IMR-90 (cell line): Measurements from ENCODE around the gene EDEM3. TPM values are rescaled to one million over a fixed set of nuclear protein-coding genes. Genes with fewer than 3 reads are reported as not detected.

ENCODE experiments used
- ATAC-seq: fragments of 200-7000 bp; cut with Tn5 transposase; 2 replicates; pipeline ENCODE4 v1.9.1; 2020; ENCODE audit warnings: low read depth, mild to moderate bottlenecking, moderate library complexity
- BruUV-seq: library from RNA; stranded (reverse); fragments of 400-500 nt; replicated peaks from 2 replicates; lab custom pipeline; 2021; lab: Mats Ljungman, UMichigan
- CTCF ChIA-PET: fragments of 300-600 bp; formaldehyde crosslinking; extraction: SDS; loops from one replicate; lab custom pipeline; 2021; ENCODE audit warnings: antibody characterized with exemption; lab: Yijun Ruan, JAX
- POLR2A ChIA-PET: fragments of 300-600 bp; sonication (Branson Sonifier 250); formaldehyde crosslinking; loops from one replicate; lab custom pipeline; 2022; ENCODE audit warnings: antibody characterized with exemption; ENCODE audit not compliant: unreplicated experiment; lab: Charles Lee
- DNase-seq: peaks from one replicate; pipeline ENCODE4 v3.0.0; 2013
- H2AFZ ChIP-seq: replicated peaks from 2 replicates; pipeline ENCODE3; 2013; ENCODE audit warnings: low read length, mild to moderate bottlenecking; ENCODE audit not compliant: poor library complexity
- H2AK5ac ChIP-seq: 2 replicates; pipeline ENCODE4 v1.6.1; 2013; ENCODE audit warnings: low read depth, low read length, inconsistent platforms
- H2AK9ac ChIP-seq: replicated peaks from 2 replicates; pipeline ENCODE3; 2013; ENCODE audit warnings: mild to moderate bottlenecking, low read depth, low read length, moderate library complexity; ENCODE audit not compliant: poor library complexity
- H2BK120ac ChIP-seq: 2 replicates; pipeline ENCODE4 v1.6.1; 2013; ENCODE audit warnings: low read depth, low read length, inconsistent platforms
- H2BK15ac ChIP-seq: 3 replicates; pipeline ENCODE4 v1.6.1; 2013; ENCODE audit warnings: low read depth, low read length, inconsistent platforms
- H2BK20ac ChIP-seq: 2 replicates; pipeline ENCODE4 v1.6.1; 2013; ENCODE audit warnings: low read depth, mild to moderate bottlenecking, inconsistent platforms, low read length, moderate library complexity
- H2BK5ac ChIP-seq: 2 replicates; pipeline ENCODE4 v1.6.1; 2013; ENCODE audit warnings: mild to moderate bottlenecking, low read depth, low read length, inconsistent platforms; ENCODE audit not compliant: poor library complexity, severe bottlenecking
- H3K14ac ChIP-seq: replicated peaks from 2 replicates; pipeline ENCODE4 v1.6.1; 2013; ENCODE audit warnings: low read depth, low read length, inconsistent platforms
- H3K18ac ChIP-seq: 2 replicates; pipeline ENCODE4 v1.6.1; 2013; ENCODE audit warnings: low read depth, low read length, control low read depth
- H3K23ac ChIP-seq: 2 replicates; pipeline ENCODE4 v1.6.1; 2013; ENCODE audit warnings: low read depth, low read length, inconsistent platforms
- H3K27ac ChIP-seq: 2 replicates; pipeline ENCODE4 v1.5.1; 2013; ENCODE audit warnings: mild to moderate bottlenecking, control low read depth, low read length; ENCODE audit not compliant: insufficient read depth
- H3K27me3 ChIP-seq: 2 replicates; pipeline ENCODE4 v1.6.1; 2013; ENCODE audit warnings: low read length; ENCODE audit not compliant: control insufficient read depth, insufficient read depth
- H3K36me3 ChIP-seq: 2 replicates; pipeline ENCODE4 v1.6.1; 2013; ENCODE audit warnings: low read length, mixed read lengths; ENCODE audit not compliant: control insufficient read depth, insufficient read depth
- H3K4ac ChIP-seq: 2 replicates; pipeline ENCODE4 v1.6.1; 2013; ENCODE audit warnings: low read depth, low read length, inconsistent platforms
- H3K4me1 ChIP-seq: 2 replicates; pipeline ENCODE4 v1.6.1; 2013; ENCODE audit warnings: low read length, mixed read lengths; ENCODE audit not compliant: control insufficient read depth, insufficient read depth
- H3K4me2 ChIP-seq: 2 replicates; pipeline ENCODE4 v1.6.1; 2013; ENCODE audit warnings: low read depth, mild to moderate bottlenecking, control low read depth, low read length, moderate library complexity
- H3K4me3 ChIP-seq: 2 replicates; pipeline ENCODE4 v1.5.1; 2013; ENCODE audit warnings: low read depth, mild to moderate bottlenecking, control low read depth, low read length, moderate library complexity; ENCODE audit not compliant: insufficient read depth
- H3K56ac ChIP-seq: 2 replicates; pipeline ENCODE4 v1.6.1; 2013; ENCODE audit warnings: low read length, inconsistent platforms; ENCODE audit not compliant: insufficient read depth; ENCODE audit errors: extremely low read depth
- H3K79me1 ChIP-seq, 2 experiments: 2 replicates each; pipeline ENCODE4 v1.6.1; 2013; ENCODE audit warnings: low read length in 2 of 2, inconsistent platforms in 1 of 2, low read depth in 1 of 2
- H3K9ac ChIP-seq: 2 replicates; pipeline ENCODE4 v1.6.1; 2013; ENCODE audit warnings: low read depth, low read length, control low read depth
- H3K9me1 ChIP-seq: 2 replicates; pipeline ENCODE4 v1.6.1; 2013; ENCODE audit warnings: low read length, inconsistent platforms; ENCODE audit not compliant: insufficient read depth
- H3K9me3 ChIP-seq: 2 replicates; pipeline ENCODE4 v1.6.1; 2013; ENCODE audit warnings: low read length; ENCODE audit not compliant: control insufficient read depth, insufficient read depth
- H4K20me1 ChIP-seq: 2 replicates; pipeline ENCODE4 v1.6.1; 2013; ENCODE audit warnings: low read length, inconsistent platforms; ENCODE audit not compliant: insufficient read depth
- H4K5ac ChIP-seq: 2 replicates; pipeline ENCODE4 v1.6.1; 2013; ENCODE audit warnings: mild to moderate bottlenecking, low read depth, low read length, control low read depth
- H4K8ac ChIP-seq, 2 experiments: 2 replicates each; pipeline ENCODE4 v1.6.1; 2013; ENCODE audit warnings: low read depth in 2 of 2, low read length in 2 of 2, control low read depth in 1 of 2, inconsistent platforms in 1 of 2
- H4K91ac ChIP-seq: 2 replicates; pipeline ENCODE4 v1.6.1; 2013; ENCODE audit warnings: low read depth, low read length, inconsistent platforms; ENCODE audit not compliant: insufficient read depth
- BHLHE40 ChIP-seq: fragments of 150-350 bp; IDR thresholded peaks from 2 replicates; pipeline ENCODE4 v1.6.1; 2016; ENCODE audit warnings: mild to moderate bottlenecking, low read depth, low read length
- CEBPB ChIP-seq: IDR thresholded peaks from 2 replicates; pipeline ENCODE4 v1.6.1; 2012; ENCODE audit warnings: low read depth, low read length, improper control_type of control experiment
- CTCF ChIP-seq: conservative IDR thresholded peaks from 2 replicates; pipeline ENCODE4 v1.5.1; 2012; ENCODE audit warnings: mild to moderate bottlenecking, low read depth, low read length, improper control_type of control experiment
- FOS ChIP-seq: fragments of 150-350 bp; IDR thresholded peaks from 2 replicates; pipeline ENCODE4 v1.6.1; 2016; ENCODE audit warnings: low read depth, low read length
- MAFK ChIP-seq: IDR thresholded peaks from 2 replicates; pipeline ENCODE4 v1.6.1; 2012; ENCODE audit warnings: low read depth, low read length, improper control_type of control experiment
- WGBS, 2 experiments: methylation state at CpG; one replicate each; pipeline versions ENCODE4 v1.1.5 to v1.1.7; 2013; ENCODE audit warnings: missing lambda C conversion rate in 2 of 2; ENCODE audit not compliant: insufficient read length in 1 of 2; ENCODE audit errors: extremely low coverage in 2 of 2; 5-methylcytosine and 5-hydroxymethylcytosine counted together
- dilution Hi-C: fragments of 300-500 bp; cut with HindIII; formaldehyde crosslinking; loops from one replicate; pipeline ENCODE4 v1.14.3; 2018; ENCODE audit warnings: low sequenced_read_pairs; ENCODE audit not compliant: unreplicated experiment
- in situ Hi-C: fragments of 300-500 bp; cut with MboI; formaldehyde crosslinking; loops from 3 replicates; pipeline ENCODE4 v1.14.3; 2019; ENCODE audit warnings: low sequenced_read_pairs, inconsistent platforms, mixed read lengths
- intact Hi-C: fragments of 100-400 bp; cut with micrococcal nuclease; formaldehyde crosslinking; loops from 2 replicates; pipeline ENCODE4 v1.10.0; 2022
- polyA plus RNA-seq, 3 experiments: library from polyadenylated mRNA; depleted of rRNA; stranded (reverse); fragments of >200 nt; gene quantifications; 2 replicates each; pipeline ENCODE4 v1.2.3, GENCODE V29; 2012; ENCODE audit warnings: low replicate concordance in 1 of 3
- total RNA-seq: library from RNA; depleted of rRNA; stranded (reverse); fragments of >200 nt; gene quantifications from 2 replicates; pipeline ENCODE4 v1.2.3, GENCODE V29; 2012

EDEM3 gene
- total and polyA plus RNA-seq, 2 of the 4 experiments (the other 2 are of a cell fraction), result 17.5 to 29.9 TPM

- DNase-seq (no peak), ATAC-seq (no peak)
- Histone ChIP-seq H3K14ac (no peak overlapping the region), H2BK15ac (no peak overlapping the region), H4K20me1 (peaks cover 5% of the 10 kb centered on the region; the same call in 1 of the 2 replicates), H2AK9ac (no peak overlapping the region), H4K91ac (no peak overlapping the region), H2BK120ac (no peak overlapping the region), H2AFZ (no peak overlapping the region), H3K9me3 (no peaks in the 10 kb centered on the region), H2BK20ac (no peak overlapping the region), H3K79me1 (peaks cover 0 to 24% of the 10 kb centered on the region in 2 experiments; a peak in 2 of 4 replicates), H4K5ac (no peak overlapping the region), H3K27me3 (no peaks in the 10 kb centered on the region), H3K36me3 (no peaks in the 10 kb centered on the region), H3K56ac (no peak overlapping the region), H3K9me1 (no peaks in the 10 kb centered on the region), H3K4me1 (no peaks in the 10 kb centered on the region), H3K4me3 (no peak overlapping the region), H3K23ac (no peak overlapping the region), H3K4ac (no peak overlapping the region), H3K9ac (no peak overlapping the region), H3K18ac (no peak overlapping the region), H3K27ac (no peak overlapping the region), H2BK5ac (no peak overlapping the region), H4K8ac (no peak overlapping the region), H3K4me2 (peak overlapping the region; percentile 93), H2AK5ac (no peak overlapping the region)
- no peak for TF ChIP-seq CTCF
- no peak for TF ChIP-seq CEBPB
- no peak for TF ChIP-seq FOS
- no peak for TF ChIP-seq BHLHE40
- TF ChIP-seq MAFK, result no peak
- CTCF ChIA-PET, result interaction anchor here (0.6 to 0.7 kb wide), 2 partner anchors 12 to 1119 kb away, joined by 3 read pairs; no protein-coding TSS in a partner anchor
- intact Hi-C loops (loop anchor here (5.0 kb wide), 1 partner anchor 229 kb away; no protein-coding TSS in a partner anchor), in situ Hi-C loops (no loop called here), dilution Hi-C loops (no loop called here)
- POLR2A ChIA-PET, result no interaction called here
- no CpG with 5 or more reads among the region's 5 CpGs for WGBS, 2 experiments
- TSS peak; percentile 32 for BruUV-seq
These were observed 1.5 kb downstream of the EDEM3 start for GRCh38 chr1:184753117-184753516.
